Measurements from ENCODE around the gene ADAM8. TPM values are rescaled to one million over a fixed set of nuclear protein-coding genes. Genes with fewer than 3 reads are reported as not detected.

The ADAM8 gene
- total RNA-seq, 1 donor from 2014 or later, result 6.2 TPM

DNA sequence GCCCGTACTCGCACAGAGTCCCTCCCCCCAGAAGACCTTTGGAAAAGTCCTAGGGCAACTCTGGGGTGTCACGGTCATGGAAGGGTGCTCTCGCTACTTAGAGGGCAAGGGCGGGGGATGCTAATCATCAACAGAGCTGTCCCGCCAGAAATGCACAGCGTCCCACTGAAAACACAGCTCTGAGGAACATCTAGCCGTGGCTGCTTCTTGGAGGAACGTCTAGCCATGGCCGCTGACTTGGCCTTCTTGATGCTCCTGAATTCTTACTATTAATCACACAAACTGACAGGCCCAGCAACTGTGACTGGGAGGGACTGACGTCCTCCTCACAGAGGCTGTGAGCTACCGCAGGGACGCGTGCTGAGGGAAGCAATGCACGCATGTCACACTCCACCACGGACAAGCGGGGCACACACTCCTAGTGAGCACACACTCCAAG is 30.3 kb upstream of the ADAM8 start:
- TF ChIP-seq, protein P1, sequence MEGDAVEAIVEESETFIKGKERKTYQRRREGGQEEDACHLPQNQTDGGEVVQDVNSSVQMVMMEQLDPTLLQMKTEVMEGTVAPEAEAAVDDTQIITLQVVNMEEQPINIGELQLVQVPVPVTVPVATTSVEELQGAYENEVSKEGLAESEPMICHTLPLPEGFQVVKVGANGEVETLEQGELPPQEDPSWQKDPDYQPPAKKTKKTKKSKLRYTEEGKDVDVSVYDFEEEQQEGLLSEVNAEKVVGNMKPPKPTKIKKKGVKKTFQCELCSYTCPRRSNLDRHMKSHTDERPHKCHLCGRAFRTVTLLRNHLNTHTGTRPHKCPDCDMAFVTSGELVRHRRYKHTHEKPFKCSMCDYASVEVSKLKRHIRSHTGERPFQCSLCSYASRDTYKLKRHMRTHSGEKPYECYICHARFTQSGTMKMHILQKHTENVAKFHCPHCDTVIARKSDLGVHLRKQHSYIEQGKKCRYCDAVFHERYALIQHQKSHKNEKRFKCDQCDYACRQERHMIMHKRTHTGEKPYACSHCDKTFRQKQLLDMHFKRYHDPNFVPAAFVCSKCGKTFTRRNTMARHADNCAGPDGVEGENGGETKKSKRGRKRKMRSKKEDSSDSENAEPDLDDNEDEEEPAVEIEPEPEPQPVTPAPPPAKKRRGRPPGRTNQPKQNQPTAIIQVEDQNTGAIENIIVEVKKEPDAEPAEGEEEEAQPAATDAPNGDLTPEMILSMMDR (conservative IDR thresholded peaks at IDR 0.05), result no peak
- peak overlapping the region; percentile 69 for H3K4me3 Mint-ChIP-seq
- no peak for DNase-seq (ENCODE audit: extremely low spot score, unreplicated experiment)
- peak overlapping the region; percentile 100 for H3K27ac Mint-ChIP-seq
- H3K9me3 Mint-ChIP-seq, result no peaks in the 10 kb centered on the region
- H3K36me3 Mint-ChIP-seq, result peaks cover 7% of the 10 kb centered on the region
- peaks cover 5% of the 10 kb centered on the region for H3K27me3 Mint-ChIP-seq
- H3K4me1 Mint-ChIP-seq (ENCODE audit: unreplicated experiment), result peaks cover 19% of the 10 kb centered on the region

GRCh38 chr10:133306097-133306476 is 29.4 kb upstream of the ADAM8 start:
- Mint-ChIP-seq H3K4me1 (ENCODE audit: unreplicated experiment) (peaks cover 19% of the 10 kb centered on the region), H3K27me3 (peaks cover 5% of the 10 kb centered on the region), H3K36me3 (peaks cover 7% of the 10 kb centered on the region), H3K9me3 (no peaks in the 10 kb centered on the region), H3K27ac (no peak overlapping the region), H3K4me3 (no peak overlapping the region)
- TF ChIP-seq, protein P1 (conservative IDR thresholded peaks at IDR 0.05), result no peak
- DNase-seq (ENCODE audit: extremely low spot score, unreplicated experiment), result no peak

DNA sequence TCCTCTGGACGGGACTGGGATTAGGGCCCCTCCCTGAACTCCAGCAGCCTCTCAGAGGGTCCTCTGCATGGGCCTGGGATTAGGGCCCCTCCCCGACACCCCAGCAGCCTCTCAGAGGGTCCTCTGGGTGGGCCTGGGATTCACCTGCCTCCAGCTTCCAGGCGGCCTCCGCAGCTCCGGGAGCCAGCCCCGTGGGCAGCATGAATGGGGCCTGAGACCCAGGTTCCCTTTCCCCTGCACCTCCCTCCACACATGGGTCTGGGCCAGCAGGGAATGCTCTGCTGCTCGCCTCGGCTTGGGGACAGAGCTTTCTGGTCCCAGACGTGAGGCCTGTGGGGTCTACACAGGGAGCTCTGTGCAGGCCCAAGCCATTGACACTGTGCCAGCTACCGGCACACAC is 26.5 kb upstream of the ADAM8 start:
- TF ChIP-seq, protein P1 (conservative IDR thresholded peaks at IDR 0.05), result no peak
- H3K27me3 Mint-ChIP-seq, result peaks cover 4% of the 10 kb centered on the region
- no peak overlapping the region for H3K4me3 Mint-ChIP-seq
- DNase-seq (ENCODE audit: extremely low spot score, unreplicated experiment), result no peak
- H3K9me3 Mint-ChIP-seq, result no peaks in the 10 kb centered on the region
- no peak overlapping the region for H3K27ac Mint-ChIP-seq
- peaks cover 6% of the 10 kb centered on the region for H3K36me3 Mint-ChIP-seq
- peaks cover 19% of the 10 kb centered on the region for H3K4me1 Mint-ChIP-seq (ENCODE audit: unreplicated experiment)

GRCh38 chr10:133302230-133302629 is 25.6 kb upstream of the ADAM8 start:
- H3K27me3 Mint-ChIP-seq, result no peaks in the 10 kb centered on the region
- no peak overlapping the region for H3K27ac Mint-ChIP-seq
- DNase-seq (ENCODE audit: extremely low spot score, unreplicated experiment), result no peak
- H3K4me1 Mint-ChIP-seq (ENCODE audit: unreplicated experiment), result peaks cover 12% of the 10 kb centered on the region
- no peaks in the 10 kb centered on the region for H3K9me3 Mint-ChIP-seq
- H3K36me3 Mint-ChIP-seq, result peaks cover 4% of the 10 kb centered on the region
- H3K4me3 Mint-ChIP-seq, result no peak overlapping the region
- TF ChIP-seq, protein P1 (conservative IDR thresholded peaks at IDR 0.05), result no peak

- peaks cover 4% of the 10 kb centered on the region for H3K36me3 Mint-ChIP-seq
- no peaks in the 10 kb centered on the region for H3K27me3 Mint-ChIP-seq
Observed at GRCh38 chr10:133299738-133300137, 23.1 kb upstream of the ADAM8 start.

More at GRCh38 chr10:133299738-133300137, 23.1 kb upstream of the ADAM8 start:
- Mint-ChIP-seq H3K4me3 (no peak overlapping the region), H3K4me1 (ENCODE audit: unreplicated experiment) (no peaks in the 10 kb centered on the region), H3K9me3 (no peaks in the 10 kb centered on the region), H3K27ac (no peak overlapping the region)
- TF ChIP-seq, protein P1 (conservative IDR thresholded peaks at IDR 0.05), result no peak
- no peak for DNase-seq (ENCODE audit: extremely low spot score, unreplicated experiment)
